Memory B cell (primary cell): ENCODE results near the gene C1QA.

ENCODE experiments used
- ATAC-seq: fragments of 150-1000 bp; cut with Tn5 transposase; 2 replicates; pipeline ENCODE4 v1.10.0; 2021; ENCODE audit warnings: low read depth, mild to moderate bottlenecking, moderate library complexity
- DNase-seq, 2 donors: peaks; one replicate each; pipeline ENCODE4 v3.0.0; 2022; ENCODE audit warnings: low spot score in 2 of 2
- H3K27ac Mint-ChIP-seq: one replicate; pipeline ENCODE4 v1.8.0; 2022; ENCODE audit warnings: mild to moderate bottlenecking, moderate library complexity, mixed read lengths
- H3K27me3 Mint-ChIP-seq: one replicate; pipeline ENCODE4 v1.8.0; 2022; ENCODE audit warnings: mixed read lengths
- H3K36me3 Mint-ChIP-seq: one replicate; pipeline ENCODE4 v1.8.0; 2022; ENCODE audit warnings: mild to moderate bottlenecking, mixed read lengths
- H3K4me1 Mint-ChIP-seq: one replicate; pipeline ENCODE4 v1.8.0; 2022; ENCODE audit warnings: mixed read lengths
- H3K4me3 Mint-ChIP-seq: one replicate; pipeline ENCODE4 v1.8.0; 2022; ENCODE audit warnings: mild to moderate bottlenecking, moderate library complexity, mixed read lengths
- H3K9me3 Mint-ChIP-seq: one replicate; pipeline ENCODE4 v1.8.0; 2022; ENCODE audit warnings: mixed read lengths

The C1QA gene

DNA sequence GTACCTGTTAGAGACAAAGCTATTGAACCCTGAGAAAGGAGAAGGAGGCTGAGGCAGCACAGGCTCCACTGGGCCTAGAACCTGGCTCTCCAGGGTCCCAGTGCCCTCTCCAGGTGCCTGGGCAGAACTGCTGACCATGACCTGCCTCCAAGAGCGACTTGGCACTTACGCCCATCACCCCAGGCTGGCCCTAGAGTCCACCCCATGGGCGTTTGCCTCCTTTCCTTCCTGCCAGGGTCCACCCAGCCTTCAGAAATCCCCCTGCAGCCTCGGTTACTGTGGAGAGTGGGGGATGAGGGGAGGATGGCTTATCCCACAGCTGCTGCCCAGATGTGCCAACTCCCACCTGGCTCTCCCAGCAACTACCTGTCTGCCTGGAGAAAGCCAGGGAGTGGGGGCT lies 14.7 kb upstream of the C1QA start:
- Mint-ChIP-seq H3K36me3 (no peaks in the 10 kb centered on the region), H3K4me3 (no peak overlapping the region), H3K4me1 (no peaks in the 10 kb centered on the region), H3K27ac (no peak overlapping the region), H3K9me3 (no peaks in the 10 kb centered on the region), H3K27me3 (peaks cover 18% of the 10 kb centered on the region)
- ATAC-seq (no peak), DNase-seq (no peak)

DNA sequence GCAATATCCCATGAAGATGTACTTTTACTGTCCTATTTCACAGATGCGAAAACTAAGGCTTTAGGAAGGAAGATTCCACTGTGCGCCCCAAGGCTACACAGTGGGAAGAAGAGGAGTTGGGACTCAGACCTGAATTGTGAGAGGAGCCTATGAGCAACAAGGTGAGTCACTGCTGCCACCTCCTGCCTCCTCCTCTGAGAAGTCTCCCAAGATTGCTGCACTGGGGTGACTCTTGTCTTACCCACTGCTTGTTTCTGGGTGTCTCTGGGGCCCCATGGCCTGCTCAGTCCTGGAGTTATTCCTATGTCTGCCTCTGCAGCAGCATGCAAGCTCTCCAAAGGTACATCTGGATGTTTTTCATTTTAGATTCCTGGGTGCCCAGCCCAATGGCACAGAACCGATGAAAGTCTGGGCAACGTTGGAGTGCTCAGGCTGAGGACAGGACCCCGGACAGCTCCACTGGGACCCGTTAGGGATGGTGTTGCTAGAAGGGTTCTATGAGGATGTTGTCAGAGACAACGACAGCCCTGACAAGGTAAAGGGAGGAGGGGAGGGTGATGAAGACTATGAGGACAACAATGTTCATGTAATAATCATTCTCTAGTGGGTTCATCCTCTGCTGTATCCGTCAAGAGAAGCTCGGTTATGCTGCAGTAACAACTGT lies 11.0 kb upstream of the C1QA start:
- ATAC-seq (no peak), DNase-seq (no peak)
- H3K9me3 Mint-ChIP-seq = no peaks in the 10 kb centered on the region
- H3K27ac Mint-ChIP-seq = no peak overlapping the region
- H3K36me3 Mint-ChIP-seq = no peaks in the 10 kb centered on the region
- no peak overlapping the region for H3K4me3 Mint-ChIP-seq
- H3K4me1 Mint-ChIP-seq = no peaks in the 10 kb centered on the region
- H3K27me3 Mint-ChIP-seq = peaks cover 23% of the 10 kb centered on the region

- no peak overlapping the region for H3K4me3 Mint-ChIP-seq
- no peaks in the 10 kb centered on the region for H3K36me3 Mint-ChIP-seq
- DNase-seq = no peak
- peaks cover 20% of the 10 kb centered on the region for H3K27me3 Mint-ChIP-seq
- ATAC-seq = no peak
- no peak overlapping the region for H3K27ac Mint-ChIP-seq
- H3K9me3 Mint-ChIP-seq = no peaks in the 10 kb centered on the region
- H3K4me1 Mint-ChIP-seq = no peaks in the 10 kb centered on the region
These were observed 9.9 kb upstream of the C1QA start for GRCh38 chr1:22626237-22627157.

DNA sequence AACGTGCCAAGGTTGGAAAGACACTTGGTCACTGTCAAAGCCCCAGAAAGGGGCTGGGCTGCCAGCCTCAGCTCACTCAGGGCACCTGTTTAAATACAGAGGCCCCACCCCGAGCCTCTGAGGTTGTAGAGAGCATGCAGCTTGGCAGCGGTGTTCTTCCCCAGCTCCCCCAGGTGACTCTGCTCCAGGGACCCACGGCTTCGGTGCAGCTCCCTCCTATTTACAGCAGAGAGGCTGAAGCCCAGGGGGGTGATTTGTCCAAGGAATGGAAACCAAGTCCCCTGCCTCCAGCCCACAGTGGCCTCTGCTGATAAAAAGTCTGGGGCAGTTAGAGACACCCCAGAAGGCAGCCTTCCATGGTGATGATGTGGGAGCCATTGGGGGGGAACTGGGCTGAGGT lies 9.1 kb upstream of the C1QA start:
- Mint-ChIP-seq H3K4me1 (no peaks in the 10 kb centered on the region), H3K27me3 (peaks cover 20% of the 10 kb centered on the region), H3K36me3 (no peaks in the 10 kb centered on the region), H3K4me3 (no peak overlapping the region), H3K27ac (no peak overlapping the region), H3K9me3 (no peaks in the 10 kb centered on the region)
- ATAC-seq (no peak), DNase-seq (no peak)

GRCh38 chr1:22628698-22629444 lies 7.6 kb upstream of the C1QA start:
- DNase-seq (no peak), ATAC-seq (no peak)
- H3K36me3 Mint-ChIP-seq = no peaks in the 10 kb centered on the region
- H3K27me3 Mint-ChIP-seq = peaks cover 23% of the 10 kb centered on the region
- H3K4me3 Mint-ChIP-seq = no peak overlapping the region
- H3K4me1 Mint-ChIP-seq = no peaks in the 10 kb centered on the region
- H3K27ac Mint-ChIP-seq = no peak overlapping the region
- H3K9me3 Mint-ChIP-seq = no peaks in the 10 kb centered on the region

DNA sequence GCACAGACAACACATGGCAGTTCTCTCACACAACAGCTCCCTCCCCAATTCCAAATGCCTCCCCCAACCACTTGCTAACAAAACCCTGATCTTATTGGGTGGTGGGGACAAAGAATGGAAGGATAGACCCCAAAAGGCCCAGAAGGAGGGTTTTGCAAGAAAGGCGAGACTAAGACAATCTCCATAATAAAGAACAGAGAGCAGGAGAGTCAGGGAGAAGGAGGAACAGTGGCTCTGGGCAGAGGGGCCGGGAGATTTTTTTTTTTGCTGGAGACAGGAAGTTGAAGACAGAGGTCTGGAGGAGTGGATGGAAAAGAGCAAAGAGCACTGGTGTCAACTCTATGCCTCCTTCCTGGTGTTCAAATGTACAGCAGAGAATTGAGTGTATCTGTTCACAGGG lies 6.5 kb upstream of the C1QA start:
- Mint-ChIP-seq H3K27me3 (peaks cover 22% of the 10 kb centered on the region), H3K27ac (no peak overlapping the region), H3K9me3 (no peaks in the 10 kb centered on the region), H3K36me3 (no peaks in the 10 kb centered on the region), H3K4me1 (no peaks in the 10 kb centered on the region), H3K4me3 (no peak overlapping the region)
- no peak for DNase-seq
- ATAC-seq = no peak

GRCh38 chr1:22633697-22634463 lies 2.5 kb upstream of the C1QA start:
- H3K27me3 Mint-ChIP-seq = peaks cover 18% of the 10 kb centered on the region
- no peaks in the 10 kb centered on the region for H3K9me3 Mint-ChIP-seq
- peaks cover 3% of the 10 kb centered on the region for H3K4me1 Mint-ChIP-seq
- DNase-seq (no peak), ATAC-seq (no peak)
- no peak overlapping the region for H3K27ac Mint-ChIP-seq
- no peaks in the 10 kb centered on the region for H3K36me3 Mint-ChIP-seq
- H3K4me3 Mint-ChIP-seq = no peak overlapping the region

GRCh38 chr1:22635436-22635835 lies 992 bp upstream of the C1QA start:
- no peak overlapping the region for H3K27ac Mint-ChIP-seq
- peaks cover 14% of the 10 kb centered on the region for H3K27me3 Mint-ChIP-seq
- DNase-seq (no peak), ATAC-seq (no peak)
- H3K4me1 Mint-ChIP-seq = peaks cover 3% of the 10 kb centered on the region
- no peaks in the 10 kb centered on the region for H3K36me3 Mint-ChIP-seq
- no peaks in the 10 kb centered on the region for H3K9me3 Mint-ChIP-seq
- H3K4me3 Mint-ChIP-seq = no peak overlapping the region

- ATAC-seq = no peak
- H3K27me3 Mint-ChIP-seq = peaks cover 19% of the 10 kb centered on the region
- H3K27ac Mint-ChIP-seq = no peak overlapping the region
- H3K9me3 Mint-ChIP-seq = no peaks in the 10 kb centered on the region
- H3K4me1 Mint-ChIP-seq = peaks cover 6% of the 10 kb centered on the region
- DNase-seq = no peak
- H3K4me3 Mint-ChIP-seq = no peak overlapping the region
- H3K36me3 Mint-ChIP-seq = no peaks in the 10 kb centered on the region
These were observed 499 bp downstream of the C1QA start for GRCh38 chr1:22636927-22637326.

DNA sequence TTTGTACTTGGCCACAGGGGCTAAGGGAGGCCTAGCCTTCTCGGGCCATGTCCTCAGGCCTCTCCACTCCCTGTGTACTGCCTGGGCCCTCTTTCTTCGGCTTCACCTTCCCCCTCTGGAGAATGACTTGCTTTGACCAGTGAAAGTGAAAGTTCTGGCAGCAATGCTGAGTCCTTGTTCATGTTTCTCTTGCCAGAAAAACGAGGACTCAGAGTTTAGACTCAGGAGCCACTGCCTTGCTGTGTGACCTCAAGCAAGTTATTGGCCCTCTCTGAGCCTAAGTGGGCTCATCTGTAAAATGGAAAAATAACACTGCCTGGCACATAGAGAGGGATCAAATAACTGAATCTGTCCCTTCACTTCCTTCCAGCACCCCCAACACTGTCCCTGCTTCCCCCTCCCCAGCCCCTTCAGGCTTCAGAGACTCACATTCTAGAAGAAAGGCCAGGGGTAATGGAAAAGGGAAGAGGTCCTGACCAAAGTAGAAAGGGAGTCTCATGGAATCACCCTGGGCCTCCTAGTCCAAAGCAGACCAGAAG lies 1.5 kb downstream of the C1QA start:
- Mint-ChIP-seq H3K9me3 (no peaks in the 10 kb centered on the region), H3K4me3 (no peak overlapping the region), H3K36me3 (no peaks in the 10 kb centered on the region), H3K4me1 (peaks cover 6% of the 10 kb centered on the region), H3K27me3 (peaks cover 17% of the 10 kb centered on the region), H3K27ac (no peak overlapping the region)
- no peak for ATAC-seq
- DNase-seq = no peak

- no peak overlapping the region for H3K27ac Mint-ChIP-seq
- H3K4me3 Mint-ChIP-seq = no peak overlapping the region
- H3K36me3 Mint-ChIP-seq = no peaks in the 10 kb centered on the region
- peaks cover 6% of the 10 kb centered on the region for H3K4me1 Mint-ChIP-seq
- H3K27me3 Mint-ChIP-seq = peaks cover 15% of the 10 kb centered on the region
- no peaks in the 10 kb centered on the region for H3K9me3 Mint-ChIP-seq
- ATAC-seq (no peak), DNase-seq (no peak)
These were observed 2.2 kb downstream of the C1QA start for GRCh38 chr1:22638476-22639234.

DNA sequence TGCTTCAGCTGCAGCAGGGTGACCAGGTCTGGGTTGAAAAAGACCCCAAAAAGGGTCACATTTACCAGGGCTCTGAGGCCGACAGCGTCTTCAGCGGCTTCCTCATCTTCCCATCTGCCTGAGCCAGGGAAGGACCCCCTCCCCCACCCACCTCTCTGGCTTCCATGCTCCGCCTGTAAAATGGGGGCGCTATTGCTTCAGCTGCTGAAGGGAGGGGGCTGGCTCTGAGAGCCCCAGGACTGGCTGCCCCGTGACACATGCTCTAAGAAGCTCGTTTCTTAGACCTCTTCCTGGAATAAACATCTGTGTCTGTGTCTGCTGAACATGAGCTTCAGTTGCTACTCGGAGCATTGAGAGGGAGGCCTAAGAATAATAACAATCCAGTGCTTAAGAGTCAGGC lies 2.9 kb downstream of the C1QA start:
- ATAC-seq = peak; percentile 38
- Mint-ChIP-seq H3K36me3 (no peaks in the 10 kb centered on the region), H3K4me1 (peaks cover 6% of the 10 kb centered on the region), H3K27me3 (peaks cover 13% of the 10 kb centered on the region), H3K27ac (no peak overlapping the region), H3K4me3 (no peak overlapping the region), H3K9me3 (no peaks in the 10 kb centered on the region)
- DNase-seq = no peak

DNA sequence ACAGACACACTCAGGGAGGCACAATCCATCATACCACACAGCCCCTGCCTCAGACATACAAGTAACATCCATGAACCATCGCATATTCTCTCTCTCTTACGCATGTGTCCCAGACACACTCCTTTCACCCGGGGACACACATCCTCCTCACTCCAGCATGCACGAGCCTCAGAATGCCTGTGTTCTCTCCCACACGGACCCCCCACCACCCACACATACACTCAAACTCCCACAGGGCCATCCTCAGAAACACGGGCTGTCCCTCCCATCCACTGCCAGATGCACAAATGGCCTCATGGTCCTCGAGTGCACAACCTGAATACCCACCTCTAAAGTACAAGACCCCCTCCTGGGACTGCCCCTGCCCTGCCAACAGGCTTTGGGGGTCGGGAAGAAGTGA lies 4.8 kb downstream of the C1QA start:
- Mint-ChIP-seq H3K27me3 (peaks cover 17% of the 10 kb centered on the region), H3K9me3 (no peaks in the 10 kb centered on the region), H3K4me1 (peaks cover 6% of the 10 kb centered on the region), H3K36me3 (no peaks in the 10 kb centered on the region), H3K4me3 (no peak overlapping the region), H3K27ac (no peak overlapping the region)
- ATAC-seq (no peak), DNase-seq (no peak)
